ENCODE data around the gene PDE4D. TPM values are rescaled to one million over a fixed set of nuclear protein-coding genes. Genes with fewer than 3 reads are reported as not detected.

PDE4D gene
- total RNA-seq, 1 experiment from 2014 or later = 2.1 TPM

GRCh38 chr5:59241552-59241951 is 652.0 kb downstream of the PDE4D start:
- Mint-ChIP-seq H3K27ac (no peak overlapping the region), H3K4me3 (no peak overlapping the region), H3K36me3 (ENCODE audit: insufficient read depth in 1 of 3, low read depth in 3 of 3) (no peaks in the 10 kb centered on the region), H3K27me3 (ENCODE audit: low read depth) (peaks cover 2% of the 10 kb centered on the region; the same call in 1 of the 2 replicates), H3K4me1 (peaks cover 9 to 14% of the 10 kb centered on the region in 2 experiments), H3K9me3 (no peaks in the 10 kb centered on the region)
- Histone ChIP-seq H2BK12ac (ENCODE audit: insufficient read length, low read depth, low read length) (no peak overlapping the region), H3K79me1 (ENCODE audit: insufficient read depth, low read depth, low read length, poor library complexity, severe bottlenecking) (no peaks in the 10 kb centered on the region), H3K4ac (ENCODE audit: low read depth, low read length) (no peak overlapping the region), H3K27me3 (ENCODE audit: insufficient read depth, low read length) (no peaks in the 10 kb centered on the region), H3K18ac (ENCODE audit: insufficient read length, low read depth, low read length) (no peak overlapping the region), H4K5ac (ENCODE audit: insufficient read length, low read depth, low read length) (no peak overlapping the region), H3K9ac (ENCODE audit: extremely low read depth, insufficient read length, low read length) (no peak overlapping the region), H2BK15ac (ENCODE audit: low read depth, low read length) (no peak overlapping the region), H2BK20ac (ENCODE audit: low read depth, low read length, poor library complexity, severe bottlenecking) (no peak overlapping the region), H3T11ph (ENCODE audit: low read length) (no peak overlapping the region), H2BK120ac (ENCODE audit: low read depth, low read length, poor library complexity, severe bottlenecking) (no peak overlapping the region), H4K8ac (replicated peaks; ENCODE audit: insufficient read length, low read depth, low read length) (no peak overlapping the region), H3K4me1 (ENCODE audit: insufficient read depth, low read length) (no peaks in the 10 kb centered on the region), H3K4me2 (ENCODE audit: insufficient read depth, insufficient read length, low read length) (no peak overlapping the region), H2AK5ac (ENCODE audit: insufficient read length, low read length) (no peak overlapping the region), H3K27ac (ENCODE audit: insufficient read length, low read depth, low read length) (no peak overlapping the region), H3K9me3 (ENCODE audit: control insufficient read depth, low read depth, low read length) (no peaks in the 10 kb centered on the region), H2BK5ac (ENCODE audit: insufficient read length, low read length) (no peak overlapping the region), H3K23me2 (ENCODE audit: insufficient read length, low read depth, low read length, poor library complexity, severe bottlenecking) (no peaks in the 10 kb centered on the region), H3K23ac (ENCODE audit: insufficient read length, low read depth, low read length) (no peak overlapping the region), H3K79me2 (ENCODE audit: insufficient read depth, low read length) (no peaks in the 10 kb centered on the region), H3K14ac (ENCODE audit: insufficient read depth, low read length) (no peak overlapping the region), H4K91ac (ENCODE audit: insufficient read length, low read depth, low read length) (no peak overlapping the region), H4K20me1 (ENCODE audit: control insufficient read depth, insufficient read depth, insufficient read length) (no peaks in the 10 kb centered on the region), H2AFZ (ENCODE audit: low read length) (no peak overlapping the region), H3K56ac (ENCODE audit: insufficient read length, low read depth, low read length) (no peak overlapping the region)
- no peak for TF ChIP-seq CTCF (conservative IDR thresholded peaks at IDR 0.05)
- no peak for DNase-seq
- no CpG with 5 or more reads among the region's 1 CpG for WGBS (ENCODE audit: extremely low coverage, insufficient read length, low lambda C conversion rate)
